Measurements from ENCODE around the gene SOWAHC. TPM values are rescaled to one million over a fixed set of nuclear protein-coding genes. Genes with fewer than 3 reads are reported as not detected.

The SOWAHC gene
- total and polyA plus RNA-seq, 8 donors: 10.0 to 14.4 (median 11.8) TPM

GRCh38 chr2:109586687-109587086 is 27.5 kb upstream of the SOWAHC start:
- intact Hi-C loops (cut with DNase I): no loop called here
- Histone ChIP-seq H3K27me3 (no peaks in the 10 kb centered on the region), H3K36me3 (peaks cover 0 to 16% of the 10 kb centered on the region in 2 donors), H3K27ac (no peak overlapping the region), H3K4me1 (no peaks in the 10 kb centered on the region), H3K4me3 (no peak overlapping the region), H3K9me3 (no peaks in the 10 kb centered on the region)
- DNase-seq (no peak), ATAC-seq (no peak)
- no peak for TF ChIP-seq CTCF (IDR thresholded peaks at IDR 0.05)

DNA sequence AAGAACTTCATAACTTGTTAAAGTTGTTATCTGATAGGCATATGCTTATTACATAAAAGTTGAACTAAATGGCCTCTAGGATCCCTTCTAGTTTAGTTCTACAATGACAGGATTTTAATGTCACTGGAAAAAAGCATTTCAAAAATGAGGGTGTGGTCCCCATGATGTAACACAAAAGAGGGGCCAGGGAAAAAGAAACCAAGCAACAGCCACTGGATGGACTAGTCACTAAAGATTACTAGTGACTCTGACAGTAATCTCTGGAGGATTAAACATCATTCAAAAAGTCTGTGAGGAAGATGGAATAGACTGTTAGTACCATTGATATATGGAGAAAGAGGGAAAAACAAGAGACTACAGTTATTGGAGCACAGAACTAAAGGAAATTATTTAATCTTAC is 23.0 kb upstream of the SOWAHC start:
- intact Hi-C loops (cut with DNase I): no loop called here
- Histone ChIP-seq H3K9me3 (no peaks in the 10 kb centered on the region), H3K27ac (no peak overlapping the region), H3K27me3 (no peaks in the 10 kb centered on the region), H3K4me1 (no peaks in the 10 kb centered on the region), H3K4me3 (no peak overlapping the region), H3K36me3 (no peaks in the 10 kb centered on the region)
- ATAC-seq (no peak), DNase-seq (no peak)
- TF ChIP-seq CTCF (IDR thresholded peaks at IDR 0.05): no peak

DNA sequence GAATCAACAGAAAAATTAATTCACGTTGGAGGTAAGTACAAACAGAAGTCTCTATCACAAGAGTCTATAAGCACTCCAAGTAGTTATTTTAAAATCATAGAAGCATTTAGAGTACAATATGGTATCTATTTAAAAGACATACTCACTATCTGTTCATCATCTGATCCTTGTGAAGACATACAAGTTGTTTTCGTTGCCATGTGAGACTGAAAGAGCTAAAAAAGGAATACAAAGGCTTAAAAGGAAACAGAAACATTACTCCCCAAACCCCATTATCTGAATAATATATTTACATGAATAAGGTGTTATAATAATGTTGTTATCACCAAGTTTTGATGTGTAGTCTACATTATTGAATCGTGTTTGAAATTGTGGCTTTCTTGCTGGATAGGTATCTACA is 21.3 kb upstream of the SOWAHC start:
- no peak overlapping the region for H3K4me3 ChIP-seq
- intact Hi-C loops (cut with DNase I): no loop called here
- ATAC-seq: no peak
- no peak for TF ChIP-seq CTCF (IDR thresholded peaks at IDR 0.05)
- no peaks in the 10 kb centered on the region for H3K4me1 ChIP-seq
- H3K9me3 ChIP-seq: no peaks in the 10 kb centered on the region
- DNase-seq: no peak
- H3K27me3 ChIP-seq: no peaks in the 10 kb centered on the region
- no peaks in the 10 kb centered on the region for H3K36me3 ChIP-seq
- H3K27ac ChIP-seq: no peak overlapping the region

DNA sequence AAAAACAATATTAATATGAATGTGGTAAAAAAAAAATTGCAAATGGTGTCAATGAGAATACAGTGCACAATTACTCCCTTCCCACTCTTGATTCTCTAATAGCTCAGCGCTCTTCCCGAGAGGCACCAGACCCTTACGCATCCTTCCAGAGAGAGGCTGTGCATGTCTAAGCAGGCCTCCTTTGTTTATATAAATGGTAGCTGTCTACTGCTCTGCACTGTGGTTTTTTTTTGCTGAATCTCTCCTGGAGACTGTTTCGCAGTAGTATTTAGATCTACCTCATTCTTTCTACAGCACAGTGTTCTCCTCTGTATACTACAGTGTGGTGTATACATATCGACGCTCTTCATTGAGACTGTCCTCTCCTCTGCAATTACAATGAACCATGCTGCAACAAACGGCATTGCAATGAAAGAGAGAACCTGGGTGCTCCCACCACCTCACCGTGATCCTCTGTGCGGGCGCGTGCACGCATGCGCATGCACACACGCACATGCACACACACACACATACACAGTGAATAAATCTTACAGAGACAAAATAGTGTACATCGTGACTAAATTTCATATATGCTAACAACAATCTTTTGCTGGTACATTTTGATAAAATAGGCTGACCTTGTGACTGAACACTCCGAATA is 19.8 kb upstream of the SOWAHC start:
- Histone ChIP-seq H3K36me3 (no peaks in the 10 kb centered on the region), H3K27me3 (no peaks in the 10 kb centered on the region), H3K4me3 (no peak overlapping the region), H3K27ac (no peak overlapping the region), H3K4me1 (no peaks in the 10 kb centered on the region), H3K9me3 (no peaks in the 10 kb centered on the region)
- intact Hi-C loops (cut with DNase I): no loop called here
- TF ChIP-seq CTCF (IDR thresholded peaks at IDR 0.05): no peak
- DNase-seq: no peak
- ATAC-seq: no peak

DNA sequence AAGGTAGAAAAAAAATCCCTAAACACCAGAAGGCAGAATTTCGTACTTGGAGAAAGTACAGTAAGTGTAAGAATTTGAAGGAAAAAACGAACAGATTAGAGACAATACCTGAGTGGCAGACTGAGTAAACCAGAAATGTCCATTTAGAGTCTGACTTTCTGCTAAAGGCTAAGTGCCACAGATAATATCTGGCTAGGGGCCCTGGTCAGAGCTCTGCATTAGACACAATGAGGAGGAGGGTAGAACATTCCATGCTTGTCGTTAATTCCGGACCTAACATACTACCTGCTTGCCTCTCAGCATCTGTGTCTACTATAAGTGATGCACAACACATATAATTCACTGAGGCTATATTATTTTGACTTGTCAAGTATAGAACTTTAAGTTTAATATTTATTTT is 18.5 kb upstream of the SOWAHC start:
- H3K9me3 ChIP-seq: no peaks in the 10 kb centered on the region
- no peaks in the 10 kb centered on the region for H3K27me3 ChIP-seq
- TF ChIP-seq CTCF (IDR thresholded peaks at IDR 0.05): no peak
- intact Hi-C loops (cut with DNase I): no loop called here
- DNase-seq: no peak
- ATAC-seq: no peak
- no peaks in the 10 kb centered on the region for H3K36me3 ChIP-seq
- H3K4me1 ChIP-seq: no peaks in the 10 kb centered on the region
- H3K4me3 ChIP-seq: no peak overlapping the region
- H3K27ac ChIP-seq: no peak overlapping the region

Data from left lung (tissue), 10 donors.